ENCODE measurements around the gene DYNLT3. TPM values are rescaled to one million over a fixed set of nuclear protein-coding genes. Genes with fewer than 3 reads are reported as not detected.

Gene DYNLT3
- total RNA-seq, 4 donors from 2014 or later, result 26.9 to 36.3 (median 30.7) TPM

DNA sequence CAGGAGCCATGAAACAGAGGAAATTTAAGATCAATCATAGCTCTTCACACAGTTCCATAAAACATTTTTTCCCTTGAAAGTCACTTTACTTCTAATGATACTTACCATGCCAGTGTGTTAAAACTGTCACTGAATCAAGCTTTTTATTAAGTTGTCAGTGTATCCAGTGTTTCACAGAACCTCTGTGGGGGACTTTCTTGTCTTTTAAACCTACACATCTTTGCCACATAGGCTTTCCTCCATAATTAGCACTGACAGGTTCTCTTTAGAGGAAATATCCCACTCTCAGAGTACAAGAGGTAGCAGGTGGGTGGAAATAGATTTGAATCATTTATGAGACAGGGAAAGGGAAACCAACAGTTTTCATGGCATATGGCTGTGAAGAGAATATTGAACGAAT, 25.8 kb upstream of the DYNLT3 start:
- WGBS, 2 donors, result 54 to 93% methylated on average over 1 of the region's 1 CpG
- TF ChIP-seq, protein P1, sequence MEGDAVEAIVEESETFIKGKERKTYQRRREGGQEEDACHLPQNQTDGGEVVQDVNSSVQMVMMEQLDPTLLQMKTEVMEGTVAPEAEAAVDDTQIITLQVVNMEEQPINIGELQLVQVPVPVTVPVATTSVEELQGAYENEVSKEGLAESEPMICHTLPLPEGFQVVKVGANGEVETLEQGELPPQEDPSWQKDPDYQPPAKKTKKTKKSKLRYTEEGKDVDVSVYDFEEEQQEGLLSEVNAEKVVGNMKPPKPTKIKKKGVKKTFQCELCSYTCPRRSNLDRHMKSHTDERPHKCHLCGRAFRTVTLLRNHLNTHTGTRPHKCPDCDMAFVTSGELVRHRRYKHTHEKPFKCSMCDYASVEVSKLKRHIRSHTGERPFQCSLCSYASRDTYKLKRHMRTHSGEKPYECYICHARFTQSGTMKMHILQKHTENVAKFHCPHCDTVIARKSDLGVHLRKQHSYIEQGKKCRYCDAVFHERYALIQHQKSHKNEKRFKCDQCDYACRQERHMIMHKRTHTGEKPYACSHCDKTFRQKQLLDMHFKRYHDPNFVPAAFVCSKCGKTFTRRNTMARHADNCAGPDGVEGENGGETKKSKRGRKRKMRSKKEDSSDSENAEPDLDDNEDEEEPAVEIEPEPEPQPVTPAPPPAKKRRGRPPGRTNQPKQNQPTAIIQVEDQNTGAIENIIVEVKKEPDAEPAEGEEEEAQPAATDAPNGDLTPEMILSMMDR (IDR thresholded peaks at IDR 0.05), result no peak
- TF ChIP-seq EP300 (IDR thresholded peaks at IDR 0.05) (no peak), POLR2A (IDR thresholded peaks at IDR 0.05) (no peak)

DNA sequence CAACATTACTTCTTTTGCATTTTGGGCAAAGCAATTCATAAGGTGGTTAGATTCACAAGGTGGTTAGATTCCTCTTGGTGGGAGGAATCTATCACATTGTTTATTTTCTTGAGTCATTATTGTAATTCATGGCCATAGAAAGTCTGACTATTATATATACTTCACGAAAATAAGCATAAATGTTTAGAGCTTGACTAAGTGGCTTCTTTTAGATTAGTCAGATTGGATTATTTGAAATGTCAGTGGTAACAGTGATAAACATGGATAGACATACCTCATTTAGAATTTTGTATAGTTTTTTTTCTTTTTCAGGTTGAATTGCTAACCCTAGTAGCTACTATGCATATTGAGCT, 24.9 kb upstream of the DYNLT3 start:
- Histone ChIP-seq H3K27me3 (no peaks in the 10 kb centered on the region), H3K27ac (no peak overlapping the region)

More for the DNA sequence above, 25.8 kb upstream of the DYNLT3 start:
- Histone ChIP-seq H3K9me3 (no peaks in the 10 kb centered on the region), H3K27me3 (no peaks in the 10 kb centered on the region), H3K36me3 (no peaks in the 10 kb centered on the region), H3K4me1 (no peaks in the 10 kb centered on the region), H3K4me3 (no peak overlapping the region), H3K27ac (no peak overlapping the region)
- no peak for DNase-seq (ENCODE audit: low spot score in 2 of 2)

DNA sequence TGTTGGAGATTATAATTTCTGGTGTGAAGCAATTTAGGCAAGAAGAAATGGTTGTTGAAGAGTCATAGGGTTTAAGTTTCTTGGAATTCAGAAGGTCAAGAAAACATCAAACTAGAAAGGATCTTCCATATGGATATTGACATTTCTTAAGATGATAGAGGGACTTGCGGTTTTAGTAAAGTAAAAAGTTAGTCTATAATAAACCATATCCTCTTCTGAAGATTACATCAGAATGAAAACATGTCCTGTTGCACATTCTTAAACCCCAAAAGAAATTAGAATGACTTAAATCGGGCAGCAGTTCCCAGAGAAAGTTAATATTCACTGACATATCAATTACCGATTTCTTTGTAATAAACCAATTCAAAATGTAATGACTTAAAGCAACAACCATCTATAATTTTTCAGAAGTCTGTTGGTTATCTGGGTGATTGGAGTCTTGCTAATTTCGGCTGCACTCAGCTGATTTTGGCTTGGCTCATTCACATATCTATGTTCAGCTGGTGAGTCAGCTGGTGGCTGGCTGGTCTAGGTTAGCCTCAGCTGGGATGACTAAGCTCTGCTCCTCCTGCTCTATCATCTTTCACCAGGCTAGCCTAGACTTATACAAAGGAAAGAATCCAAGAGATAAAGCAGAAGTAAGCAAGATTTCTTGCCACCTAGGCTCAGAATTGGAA, 24.4 kb upstream of the DYNLT3 start:
- TF ChIP-seq POLR2A (IDR thresholded peaks at IDR 0.05) (no peak), EP300 (IDR thresholded peaks at IDR 0.05) (no peak)
- TF ChIP-seq, protein P1 (IDR thresholded peaks at IDR 0.05), result no peak
- no peaks in the 10 kb centered on the region for H3K4me1 ChIP-seq
- H3K27ac ChIP-seq, result no peak overlapping the region
- 71 to 72% methylated on average over 4 of the region's 4 CpGs for WGBS, 2 donors
- no peak overlapping the region for H3K4me3 ChIP-seq
- no peaks in the 10 kb centered on the region for H3K36me3 ChIP-seq
- H3K27me3 ChIP-seq, result no peaks in the 10 kb centered on the region
- no peak for DNase-seq (ENCODE audit: low spot score in 2 of 2)
- no peaks in the 10 kb centered on the region for H3K9me3 ChIP-seq

More for the DNA sequence above, 24.9 kb upstream of the DYNLT3 start:
- H3K4me1 ChIP-seq, result no peaks in the 10 kb centered on the region
- H3K4me3 ChIP-seq, result no peak overlapping the region
- TF ChIP-seq POLR2A (IDR thresholded peaks at IDR 0.05), result no peak
- no peak for TF ChIP-seq EP300 (IDR thresholded peaks at IDR 0.05)
- TF ChIP-seq, protein P1 (IDR thresholded peaks at IDR 0.05), result no peak
- H3K9me3 ChIP-seq, result no peaks in the 10 kb centered on the region
- WGBS, 2 donors, result 60 to 75% methylated on average over 1 of the region's 1 CpG
- no peak for DNase-seq (ENCODE audit: low spot score in 2 of 2)
- no peaks in the 10 kb centered on the region for H3K36me3 ChIP-seq

DNA sequence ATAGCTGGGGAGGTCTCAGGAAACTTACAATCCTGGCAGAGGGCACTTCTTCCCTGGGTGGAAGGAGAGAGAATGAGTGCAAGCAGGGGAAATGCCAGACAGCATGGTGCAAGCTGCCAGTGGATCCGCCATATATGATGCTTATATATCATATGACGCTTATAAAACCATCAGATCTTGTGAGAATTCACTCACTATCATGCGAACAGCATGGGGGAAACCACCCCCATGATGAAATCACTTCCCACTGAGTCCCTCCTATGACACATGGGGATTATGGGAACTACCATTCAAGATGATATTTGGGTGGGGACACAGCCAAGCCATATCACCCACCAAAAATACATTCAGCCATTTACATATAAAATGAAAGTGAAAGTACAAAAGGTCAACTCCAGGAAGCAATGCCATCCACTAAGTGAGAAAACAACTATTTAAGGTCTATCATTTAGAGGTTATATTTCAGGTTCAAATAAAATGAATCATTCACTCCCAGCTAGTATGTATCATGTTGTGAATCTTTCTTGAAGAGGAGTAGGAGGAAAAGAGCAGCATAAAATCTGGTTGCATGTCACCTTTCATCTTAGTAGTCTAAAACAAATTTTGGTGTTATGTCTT, 20.3 kb upstream of the DYNLT3 start:
- H3K9me3 ChIP-seq, result no peaks in the 10 kb centered on the region
- no peaks in the 10 kb centered on the region for H3K36me3 ChIP-seq
- H3K4me3 ChIP-seq, result no peak overlapping the region
- no peak for DNase-seq (ENCODE audit: low spot score in 2 of 2)
- H3K27me3 ChIP-seq, result no peaks in the 10 kb centered on the region
- no peak overlapping the region for H3K27ac ChIP-seq
- no peaks in the 10 kb centered on the region for H3K4me1 ChIP-seq
- TF ChIP-seq, protein P1 (IDR thresholded peaks at IDR 0.05), result no peak
- no peak for TF ChIP-seq EP300 (IDR thresholded peaks at IDR 0.05)
- no peak for TF ChIP-seq POLR2A (IDR thresholded peaks at IDR 0.05)
- 82 to 100% methylated on average over 3 of the region's 3 CpGs for WGBS, 2 donors

- Histone ChIP-seq H3K27me3 (no peaks in the 10 kb centered on the region), H3K4me3 (no peak overlapping the region), H3K36me3 (no peaks in the 10 kb centered on the region), H3K9me3 (no peaks in the 10 kb centered on the region), H3K4me1 (no peaks in the 10 kb centered on the region), H3K27ac (no peak overlapping the region)
- WGBS, 2 donors, result 63 to 79% methylated on average over 3 of the region's 3 CpGs
- no peak for DNase-seq (ENCODE audit: low spot score in 2 of 2)
- no peak for TF ChIP-seq EP300 (IDR thresholded peaks at IDR 0.05)
- TF ChIP-seq, protein P1 (IDR thresholded peaks at IDR 0.05), result no peak
- no peak for TF ChIP-seq POLR2A (IDR thresholded peaks at IDR 0.05)
These were observed 16.4 kb upstream of the DYNLT3 start for GRCh38 chrX:37863728-37864127.
